ENCODE data around the gene ZNF362.

ZNF362 gene

DNA sequence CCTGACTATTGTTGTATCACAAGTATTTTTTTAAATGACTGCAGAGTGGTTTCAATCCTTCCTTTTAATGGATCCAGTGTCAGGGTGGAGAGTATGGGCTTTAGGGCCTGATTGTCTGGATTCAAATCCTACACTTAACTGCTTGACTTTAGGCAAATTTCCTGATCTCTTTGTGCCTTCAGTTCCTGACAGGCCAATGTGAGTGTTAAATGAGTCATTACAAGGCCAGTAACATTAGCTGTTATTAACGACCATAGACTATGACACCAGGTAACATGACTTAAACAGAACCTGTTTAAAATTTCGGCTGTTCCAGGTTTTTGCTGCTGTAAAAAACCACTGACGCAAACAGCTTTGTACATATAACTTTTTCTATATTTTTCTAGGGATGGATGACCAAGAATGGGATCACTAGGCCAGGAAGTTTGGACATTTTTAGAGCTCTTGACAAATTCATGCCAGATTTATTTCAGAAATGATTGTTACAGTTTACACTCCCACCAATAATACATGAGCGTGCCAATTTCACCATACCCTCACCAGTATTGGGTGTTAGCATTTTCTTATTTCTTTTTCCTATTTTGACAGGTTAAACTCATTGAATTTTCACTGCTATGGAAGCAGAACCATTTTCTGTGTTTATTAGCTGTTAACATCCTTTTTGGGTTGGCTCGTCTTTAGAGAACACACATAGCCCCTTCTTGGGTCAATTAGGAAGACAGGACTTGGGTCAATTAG is 11.3 kb downstream of the ZNF362 start:
- no peak for FAIRE-seq
- no peak for DNase-seq (ENCODE audit: insufficient read length, low spot score)
- TF ChIP-seq, protein P1, sequence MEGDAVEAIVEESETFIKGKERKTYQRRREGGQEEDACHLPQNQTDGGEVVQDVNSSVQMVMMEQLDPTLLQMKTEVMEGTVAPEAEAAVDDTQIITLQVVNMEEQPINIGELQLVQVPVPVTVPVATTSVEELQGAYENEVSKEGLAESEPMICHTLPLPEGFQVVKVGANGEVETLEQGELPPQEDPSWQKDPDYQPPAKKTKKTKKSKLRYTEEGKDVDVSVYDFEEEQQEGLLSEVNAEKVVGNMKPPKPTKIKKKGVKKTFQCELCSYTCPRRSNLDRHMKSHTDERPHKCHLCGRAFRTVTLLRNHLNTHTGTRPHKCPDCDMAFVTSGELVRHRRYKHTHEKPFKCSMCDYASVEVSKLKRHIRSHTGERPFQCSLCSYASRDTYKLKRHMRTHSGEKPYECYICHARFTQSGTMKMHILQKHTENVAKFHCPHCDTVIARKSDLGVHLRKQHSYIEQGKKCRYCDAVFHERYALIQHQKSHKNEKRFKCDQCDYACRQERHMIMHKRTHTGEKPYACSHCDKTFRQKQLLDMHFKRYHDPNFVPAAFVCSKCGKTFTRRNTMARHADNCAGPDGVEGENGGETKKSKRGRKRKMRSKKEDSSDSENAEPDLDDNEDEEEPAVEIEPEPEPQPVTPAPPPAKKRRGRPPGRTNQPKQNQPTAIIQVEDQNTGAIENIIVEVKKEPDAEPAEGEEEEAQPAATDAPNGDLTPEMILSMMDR (IDR thresholded peaks at IDR 0.05; ENCODE audit: insufficient read depth, missing control alignments) = no peak

DNA sequence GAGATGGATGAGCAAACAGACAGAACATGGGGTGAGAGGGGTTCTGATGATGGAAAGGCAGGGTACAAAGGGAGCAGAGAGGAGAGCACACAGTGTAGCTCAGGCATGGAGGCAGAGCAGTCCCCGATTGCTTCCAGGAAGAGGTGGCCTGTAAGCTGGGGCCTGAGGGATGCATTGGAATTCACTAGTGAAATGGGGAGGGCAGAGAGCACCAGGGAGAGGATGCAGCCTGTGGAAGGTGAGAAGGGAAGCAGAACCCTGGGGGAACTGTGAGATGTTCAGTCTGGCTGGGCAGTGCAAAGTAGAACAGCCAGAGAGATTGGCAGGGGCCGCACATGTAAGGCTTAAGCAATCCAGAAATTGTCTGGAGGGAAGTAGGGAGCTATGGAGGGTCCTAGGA is 12.2 kb downstream of the ZNF362 start:
- no peak for FAIRE-seq
- TF ChIP-seq, protein P1 (IDR thresholded peaks at IDR 0.05; ENCODE audit: insufficient read depth, missing control alignments) = no peak
- no peak for DNase-seq (ENCODE audit: insufficient read length, low spot score)

DNA sequence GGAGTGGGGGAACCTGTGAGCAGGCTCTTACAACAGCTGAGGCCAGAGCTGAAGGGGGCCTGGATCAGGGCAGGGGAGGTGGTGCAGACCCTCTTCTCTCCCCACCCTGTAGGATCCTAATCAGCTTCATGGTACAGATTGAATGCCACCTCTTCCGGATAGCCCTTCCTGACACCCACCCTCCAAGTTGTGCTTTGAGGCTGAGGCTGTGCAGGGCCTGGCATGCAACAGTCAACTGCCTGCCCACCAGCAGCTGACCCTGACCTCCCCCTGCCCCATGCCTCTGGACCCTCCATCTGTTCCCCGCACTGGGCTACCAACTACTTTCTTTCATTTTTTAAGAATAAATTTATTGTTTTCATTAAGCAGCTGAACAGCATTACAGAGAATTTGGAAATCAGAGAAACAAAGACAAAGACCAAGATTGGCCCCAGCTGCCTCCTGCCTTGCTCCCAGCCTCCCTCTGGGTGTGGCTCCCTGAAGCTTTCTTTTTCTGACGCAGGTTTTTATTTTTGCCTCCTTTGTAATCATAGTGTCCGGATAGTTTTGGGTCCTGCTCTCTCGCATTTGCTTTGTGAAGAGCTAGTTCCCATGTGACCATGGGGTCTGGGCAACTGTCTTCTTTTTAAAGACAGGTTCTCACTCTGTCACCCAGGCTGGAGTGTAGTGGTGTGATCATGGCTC is 12.8 kb downstream of the ZNF362 start:
- TF ChIP-seq, protein P1 (IDR thresholded peaks at IDR 0.05; ENCODE audit: insufficient read depth, missing control alignments) = no peak
- no peak for DNase-seq (ENCODE audit: insufficient read length, low spot score)
- FAIRE-seq = no peak

DNA sequence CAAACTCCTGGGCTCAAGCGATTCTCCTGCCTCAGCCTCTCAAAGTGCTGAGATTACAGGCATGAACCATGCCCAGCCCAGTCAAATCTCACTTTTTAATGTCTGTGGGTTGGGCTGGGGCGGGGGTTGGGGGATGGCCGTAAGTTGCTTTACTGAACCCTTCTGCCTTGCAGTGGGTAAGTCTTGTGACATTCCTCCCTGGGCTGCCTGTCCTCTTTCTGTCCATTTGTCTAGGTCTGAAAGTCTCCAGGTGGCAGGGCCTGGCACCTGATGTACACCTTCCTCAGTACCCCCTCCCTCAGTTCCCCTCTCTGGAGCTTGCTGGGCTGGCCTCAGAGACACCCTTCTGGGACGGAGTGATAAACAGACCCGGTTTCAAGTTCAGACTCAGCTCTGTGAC is 13.3 kb downstream of the ZNF362 start:
- FAIRE-seq (no peak), DNase-seq (ENCODE audit: insufficient read length, low spot score) (no peak)
- TF ChIP-seq, protein P1 (IDR thresholded peaks at IDR 0.05; ENCODE audit: insufficient read depth, missing control alignments) = no peak

DNA sequence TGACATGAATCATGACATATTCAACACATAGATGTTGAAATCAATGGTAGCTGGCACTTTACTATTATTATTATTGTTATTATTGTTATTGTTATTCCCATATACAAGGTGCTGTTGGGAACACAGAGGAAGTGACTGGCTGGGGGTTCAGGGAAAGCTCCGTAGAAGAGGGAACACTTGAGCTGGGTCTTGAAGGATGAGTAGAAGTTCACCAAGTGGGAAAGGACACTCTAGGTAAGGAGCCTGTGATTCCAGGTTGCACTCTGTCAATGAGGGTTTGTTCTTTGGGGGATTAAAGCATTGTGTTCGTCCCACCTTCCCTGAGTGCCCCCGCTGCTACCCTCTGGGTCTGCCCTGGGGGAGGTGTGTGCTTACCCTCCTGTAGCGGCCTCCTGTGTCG is 14.1 kb downstream of the ZNF362 start:
- TF ChIP-seq, protein P1 (IDR thresholded peaks at IDR 0.05; ENCODE audit: insufficient read depth, missing control alignments) = no peak
- no peak for DNase-seq (ENCODE audit: insufficient read length, low spot score)
- FAIRE-seq = no peak

DNA sequence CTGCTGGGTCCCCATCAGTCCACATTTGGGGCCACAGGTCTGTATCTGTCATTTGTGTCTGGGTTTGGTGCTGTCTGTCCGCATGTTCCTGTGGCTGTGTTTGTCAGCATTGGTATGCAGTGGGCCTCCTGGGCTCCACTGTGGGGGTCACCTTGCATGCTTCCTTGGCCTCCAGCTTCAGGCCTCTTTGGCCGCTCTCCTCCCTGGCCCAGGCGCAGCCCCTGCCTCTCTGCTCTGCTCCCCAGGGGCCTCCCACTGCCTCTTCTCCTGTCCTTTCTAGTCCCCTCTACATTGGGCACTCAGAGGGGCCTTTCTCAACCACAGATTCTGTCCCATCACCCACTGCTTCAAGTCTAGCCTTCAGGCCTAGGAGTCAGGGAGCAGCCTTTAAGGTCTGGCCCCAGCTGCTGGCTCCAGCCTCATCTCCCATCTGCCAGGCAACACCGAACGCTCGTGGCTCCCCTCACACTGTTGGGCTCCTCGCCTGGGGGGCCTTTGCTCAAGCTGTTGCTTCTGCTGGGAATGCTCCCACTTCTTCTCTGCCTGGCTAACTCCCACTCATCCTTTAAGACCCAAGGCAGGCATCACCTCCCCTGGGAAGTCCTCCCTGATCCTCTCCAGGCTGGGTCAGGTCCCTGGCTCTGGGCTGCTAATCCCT is 14.6 kb downstream of the ZNF362 start:
- TF ChIP-seq, protein P1 (IDR thresholded peaks at IDR 0.05; ENCODE audit: insufficient read depth, missing control alignments) = no peak

More for the DNA sequence above, 14.6 kb downstream of the ZNF362 start:
- FAIRE-seq (no peak), DNase-seq (ENCODE audit: insufficient read length, low spot score) (no peak)
